ENCODE measurements around the gene HABP4. TPM values are rescaled to one million over a fixed set of nuclear protein-coding genes. Genes with fewer than 3 reads are reported as not detected.

HABP4 gene
- total and polyA plus RNA-seq, 4 donors: 1.1 to 4.0 (median 2.9) TPM

DNA sequence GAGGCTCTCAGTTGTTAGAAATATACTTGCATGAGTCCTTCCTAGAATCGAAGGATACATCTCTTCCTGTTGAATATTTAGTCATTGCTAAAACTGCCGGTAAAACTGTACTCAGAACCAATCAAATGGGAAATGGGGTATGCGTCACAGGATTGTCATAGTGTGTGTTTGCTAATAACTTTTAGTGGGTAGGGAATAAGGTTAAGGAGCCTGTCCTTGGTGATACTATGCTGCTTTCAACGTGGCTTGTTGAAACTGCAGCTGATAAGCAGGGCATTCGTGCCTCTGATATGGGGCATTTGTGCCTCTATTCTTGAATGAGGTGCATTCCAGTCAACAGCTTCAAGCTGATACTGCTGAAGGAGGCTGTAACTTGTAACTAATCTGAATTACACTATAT, 26.6 kb downstream of the HABP4 start (continued):
- TF ChIP-seq ZBTB33 (IDR thresholded peaks at IDR 0.05): no peak

- Histone ChIP-seq H3K27me3 (ENCODE audit: control insufficient read depth in 4 of 4, insufficient read depth in 4 of 4, low read length in 3 of 4) (no peaks in the 10 kb centered on the region), H3K4me3 (ENCODE audit: low read depth in 1 of 3, low read length in 3 of 3) (no peak overlapping the region), H3K36me3 (ENCODE audit: control insufficient read depth in 4 of 4, insufficient read depth in 3 of 4, low read depth in 1 of 4, low read length in 3 of 4) (no peaks in the 10 kb centered on the region), H3K9ac (ENCODE audit: low read depth in 1 of 2, low read length in 2 of 2) (no peak overlapping the region), H3K9me3 (ENCODE audit: control insufficient read depth in 4 of 4, low read length in 3 of 4) (no peaks in the 10 kb centered on the region), H3K4me1 (ENCODE audit: control insufficient read depth in 4 of 4, insufficient read depth in 4 of 4, low read length in 3 of 4) (no peaks in the 10 kb centered on the region), H3K27ac (ENCODE audit: low read depth in 1 of 2, low read length in 2 of 2) (no peak overlapping the region)
- WGBS: 76% methylated on average over 4 of the region's 4 CpGs
- DNase-seq (ENCODE audit: low spot score): no peak
- TF ChIP-seq REST (IDR thresholded peaks at IDR 0.05): no peak
- TF ChIP-seq GABPA (IDR thresholded peaks at IDR 0.05 in 1 of 2, conservative IDR thresholded peaks at IDR 0.05 in 1 of 2): no peak
- no peak for TF ChIP-seq EGR1 (IDR thresholded peaks at IDR 0.05; ENCODE audit: low read depth in 2 of 2)
- no peak for TF ChIP-seq RXRA (IDR thresholded peaks at IDR 0.05)
- no peak for TF ChIP-seq RAD21 (IDR thresholded peaks at IDR 0.05)
- TF ChIP-seq ZBTB33 (IDR thresholded peaks at IDR 0.05): no peak
- no peak for TF ChIP-seq HNF4A (conservative IDR thresholded peaks at IDR 0.05)
Observed at GRCh38 chr9:96478829-96479371, 28.9 kb downstream of the HABP4 start.

DNA sequence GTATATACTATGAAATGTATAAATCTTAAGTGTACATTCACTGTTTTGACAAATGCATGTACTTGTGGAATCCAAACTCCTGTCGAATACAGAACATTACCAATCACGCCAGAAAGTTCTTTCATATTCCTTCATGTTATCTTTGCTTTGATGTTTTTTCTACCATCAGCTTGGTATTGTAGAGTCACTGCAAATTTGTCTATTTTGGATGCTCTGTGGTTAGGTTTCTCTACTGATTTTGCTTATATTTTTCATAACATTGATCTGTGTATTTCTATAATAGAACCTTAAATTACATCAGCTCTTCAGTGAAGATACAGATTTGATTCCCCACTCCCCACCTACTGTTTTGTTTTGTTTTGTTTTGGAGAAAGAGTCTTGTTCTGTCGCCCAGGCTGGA, 30.8 kb downstream of the HABP4 start:
- DNase-seq (ENCODE audit: low spot score): no peak
- Histone ChIP-seq H3K9me3 (ENCODE audit: control insufficient read depth in 4 of 4, low read length in 3 of 4) (no peaks in the 10 kb centered on the region), H3K36me3 (ENCODE audit: control insufficient read depth in 4 of 4, insufficient read depth in 3 of 4, low read depth in 1 of 4, low read length in 3 of 4) (peaks cover 0 to 5% (median 0%) of the 10 kb centered on the region in 4 donors), H3K9ac (ENCODE audit: low read depth in 1 of 2, low read length in 2 of 2) (no peak overlapping the region), H3K4me3 (ENCODE audit: low read depth in 1 of 3, low read length in 3 of 3) (no peak overlapping the region), H3K4me1 (ENCODE audit: control insufficient read depth in 4 of 4, insufficient read depth in 4 of 4, low read length in 3 of 4) (no peaks in the 10 kb centered on the region), H3K27ac (ENCODE audit: low read depth in 1 of 2, low read length in 2 of 2) (no peak overlapping the region), H3K27me3 (ENCODE audit: control insufficient read depth in 4 of 4, insufficient read depth in 4 of 4, low read length in 3 of 4) (no peaks in the 10 kb centered on the region)
- WGBS: 99% methylated on average over 3 of the region's 3 CpGs
- TF ChIP-seq FOXA2 (IDR thresholded peaks at IDR 0.05): no peak
- TF ChIP-seq RXRA (IDR thresholded peaks at IDR 0.05): no peak
- TF ChIP-seq MAX (IDR thresholded peaks at IDR 0.05): no peak
- no peak for TF ChIP-seq YY1 (IDR thresholded peaks at IDR 0.05)
- no peak for TF ChIP-seq SP1 (IDR thresholded peaks at IDR 0.05)
- TF ChIP-seq ZBTB33 (IDR thresholded peaks at IDR 0.05): no peak
- TF ChIP-seq NR2F2 (IDR thresholded peaks at IDR 0.05): no peak
- no peak for TF ChIP-seq REST (IDR thresholded peaks at IDR 0.05)

Data from liver (tissue), 9 donors.